Duodenal mucosa (tissue), 2 donors: Measurements from ENCODE around the gene MAU2.
"Not testable (repeated sequence)": the region's sequence is repeated elsewhere in the genome, so short reads cannot be mapped to it uniquely, and the experiment has no call there.

Experiments
- H3K27ac ChIP-seq: one replicate; pipeline ENCODE4 v1.7.0; 2013; ENCODE audit warnings: low read depth, low read length
- H3K27me3 ChIP-seq, 2 donors: one replicate each; pipeline ENCODE4 v1.7.0; 2013; ENCODE audit warnings: low read length in 2 of 2, control low read depth in 1 of 2; ENCODE audit not compliant: insufficient read depth in 2 of 2, control insufficient read depth in 1 of 2
- H3K36me3 ChIP-seq, 2 donors: one replicate each; pipeline ENCODE4 v1.7.0; 2013; ENCODE audit warnings: low read length in 2 of 2, control low read depth in 1 of 2; ENCODE audit not compliant: insufficient read depth in 2 of 2, control insufficient read depth in 1 of 2
- H3K4me1 ChIP-seq, 2 donors: one replicate each; pipeline ENCODE4 v1.7.0; 2013; ENCODE audit warnings: low read length in 2 of 2, control low read depth in 1 of 2; ENCODE audit not compliant: insufficient read depth in 2 of 2, control insufficient read depth in 1 of 2
- H3K4me3 ChIP-seq, 2 donors: one replicate each; pipeline ENCODE4 v1.7.0; 2013; ENCODE audit warnings: low read length in 2 of 2, low read depth in 1 of 2
- H3K9ac ChIP-seq, 2 donors: one replicate each; pipeline ENCODE4 v1.7.0; 2013; ENCODE audit warnings: low read length in 2 of 2, low read depth in 1 of 2
- H3K9me3 ChIP-seq, 2 donors: one replicate each; pipeline ENCODE4 v1.7.0; 2013; ENCODE audit warnings: low read length in 2 of 2, control low read depth in 1 of 2; ENCODE audit not compliant: control insufficient read depth in 1 of 2

The MAU2 gene

DNA sequence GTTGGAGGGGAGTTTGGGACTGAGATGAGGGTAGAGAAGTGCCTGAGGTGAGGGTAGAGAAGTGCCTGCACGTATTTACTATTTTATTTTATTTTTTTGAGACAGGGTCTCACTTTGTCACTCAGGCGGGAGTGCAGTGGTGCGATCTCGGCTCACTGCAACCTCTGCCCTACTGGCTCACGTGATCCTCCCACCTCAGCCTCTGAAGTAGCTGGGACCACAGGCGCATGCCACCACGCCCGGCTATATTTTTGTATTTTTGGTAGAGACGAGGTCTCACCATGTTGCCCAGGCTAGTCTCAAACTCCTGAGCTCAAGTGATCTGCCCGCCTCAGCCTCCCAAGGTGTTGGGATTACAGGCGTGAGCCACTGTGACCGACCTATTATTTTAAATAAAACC lies 69.1 kb downstream of the MAU2 start:
- not testable (repeated sequence) for H3K27me3 ChIP-seq, H3K36me3 ChIP-seq, H3K4me3 ChIP-seq, H3K9ac ChIP-seq, H3K9me3 ChIP-seq, H3K27ac ChIP-seq
- peaks cover 30 to 45% of the 10 kb centered on the region in 2 donors for H3K4me1 ChIP-seq

DNA sequence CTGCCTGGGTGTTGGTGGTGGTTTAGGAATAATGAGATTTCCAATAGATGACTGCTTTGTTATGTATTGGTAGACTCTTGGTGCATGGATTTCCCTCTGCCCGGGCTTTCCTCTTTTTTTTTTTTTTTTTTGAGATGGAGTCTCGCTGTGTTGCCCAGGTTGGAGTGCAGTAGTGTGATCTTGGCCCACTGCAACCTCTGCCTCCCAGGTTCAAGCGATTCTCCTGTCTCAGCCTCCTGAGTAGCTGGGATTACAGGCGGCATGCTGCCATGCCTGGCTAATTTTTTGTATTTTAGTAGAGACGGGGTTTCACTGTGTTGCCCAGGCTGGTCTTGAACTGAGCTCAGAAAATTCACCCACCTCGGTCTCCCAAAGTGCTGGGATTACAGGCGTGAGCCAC lies 73.7 kb downstream of the MAU2 start:
- H3K27ac ChIP-seq, H3K36me3 ChIP-seq, H3K4me3 ChIP-seq, H3K9ac ChIP-seq, H3K27me3 ChIP-seq, H3K9me3 ChIP-seq: not testable (repeated sequence)
- peaks cover 11 to 18% of the 10 kb centered on the region in 2 donors for H3K4me1 ChIP-seq

DNA sequence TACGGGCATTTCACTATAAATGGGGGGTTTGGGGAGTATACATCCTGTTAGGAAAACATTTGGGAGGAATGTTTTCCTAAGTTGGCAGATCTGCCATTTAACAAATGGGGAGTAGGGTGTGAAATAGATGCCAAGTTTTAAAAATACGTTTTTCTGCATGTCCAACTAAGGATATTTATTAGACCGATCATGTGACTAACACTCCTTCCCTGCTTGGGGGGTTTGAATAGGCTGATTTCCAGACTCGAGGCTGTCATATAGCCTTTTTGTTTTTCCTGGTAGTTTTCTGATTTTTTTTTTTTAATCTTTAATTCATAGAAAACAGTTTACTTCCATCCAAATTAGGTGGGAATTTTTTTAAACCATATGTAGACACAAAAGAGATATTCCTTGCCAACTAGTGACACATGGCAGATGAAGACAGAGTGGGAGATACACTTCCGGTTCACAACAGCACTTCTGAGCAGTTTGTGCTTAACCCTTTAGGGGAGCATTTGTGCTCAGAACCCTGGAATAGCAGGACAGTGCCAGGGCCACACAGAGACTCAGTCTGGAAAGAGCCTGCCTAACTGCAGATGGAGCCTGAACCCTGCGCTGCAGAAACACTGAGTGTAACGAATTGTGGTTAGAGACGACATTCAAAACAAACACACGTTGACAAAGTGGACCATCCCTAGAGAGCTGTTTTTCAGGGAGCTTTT lies 79.3 kb downstream of the MAU2 start:
- Histone ChIP-seq H3K9me3 (no peaks in the 10 kb centered on the region), H3K4me1 (peaks cover 2 to 20% of the 10 kb centered on the region in 2 donors), H3K27me3 (no peaks in the 10 kb centered on the region), H3K9ac (no peak overlapping the region), H3K27ac (no peak overlapping the region), H3K4me3 (no peak overlapping the region), H3K36me3 (no peaks in the 10 kb centered on the region)

DNA sequence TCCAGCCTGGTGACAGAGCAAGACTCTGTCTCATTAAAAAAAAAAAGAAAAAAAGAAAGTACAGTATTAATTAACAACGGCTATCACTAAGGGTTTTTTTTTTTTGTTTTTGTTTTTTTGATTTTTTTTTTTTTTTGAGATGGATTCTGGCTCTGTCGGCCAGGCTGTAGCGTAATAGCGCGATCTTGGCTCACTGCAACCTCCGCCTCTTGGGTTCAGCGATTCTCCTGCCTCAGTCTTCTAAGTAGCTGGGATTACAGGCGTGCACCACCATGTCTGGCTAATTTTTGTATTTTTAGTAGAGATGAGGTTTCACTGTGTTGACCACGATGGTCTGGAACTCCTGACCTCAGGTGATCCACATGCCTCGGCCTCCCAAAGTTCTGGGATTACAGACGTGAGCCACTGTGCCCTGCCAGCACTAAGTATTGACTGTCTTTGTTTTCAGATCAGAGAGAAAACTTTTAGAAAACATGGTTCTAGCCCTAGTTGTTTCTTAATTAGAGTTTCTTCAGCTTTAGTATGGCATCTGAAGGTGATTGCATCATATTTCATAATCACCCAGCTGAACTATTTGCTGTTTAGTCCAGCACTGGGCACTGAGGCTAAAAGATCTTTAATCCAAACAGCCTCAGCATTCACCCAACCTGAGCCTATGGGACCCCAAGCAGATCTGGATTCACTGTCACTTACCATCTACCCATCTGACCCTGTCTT lies 82.2 kb downstream of the MAU2 start:
- no peaks in the 10 kb centered on the region for H3K27me3 ChIP-seq
- no peaks in the 10 kb centered on the region for H3K36me3 ChIP-seq
- no peak overlapping the region for H3K9ac ChIP-seq
- H3K4me1 ChIP-seq, result peaks cover 10 to 34% of the 10 kb centered on the region in 2 donors
- no peak overlapping the region for H3K4me3 ChIP-seq
- no peaks in the 10 kb centered on the region for H3K9me3 ChIP-seq
- H3K27ac ChIP-seq, result no peak overlapping the region

DNA sequence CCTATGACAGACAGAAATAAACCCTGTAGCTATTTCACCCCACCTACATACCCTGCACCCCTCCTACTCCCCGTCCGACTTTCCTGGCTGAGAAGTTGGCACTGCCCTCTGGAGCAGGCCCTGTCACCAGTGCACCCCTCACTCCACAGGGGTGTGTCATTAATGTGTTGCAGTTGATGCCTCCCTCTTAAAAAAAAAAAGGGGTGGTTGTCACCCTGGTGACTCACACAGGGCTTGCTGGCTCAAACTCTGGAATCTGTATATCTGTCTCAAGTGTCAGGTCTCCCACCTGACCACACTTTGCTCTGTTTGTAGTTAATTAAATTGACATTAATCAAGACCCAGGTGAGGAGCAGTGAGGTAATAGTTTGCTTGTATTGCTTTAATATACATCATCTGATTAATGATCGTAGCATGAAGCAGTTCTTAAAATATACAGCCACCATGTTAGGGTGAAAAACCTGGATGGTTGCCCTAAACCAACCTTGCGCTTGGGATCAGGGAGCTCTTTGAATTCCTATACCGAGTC lies 82.8 kb downstream of the MAU2 start:
- Histone ChIP-seq H3K27ac (no peak overlapping the region), H3K4me1 (peaks cover 10 to 40% of the 10 kb centered on the region in 2 donors)

DNA sequence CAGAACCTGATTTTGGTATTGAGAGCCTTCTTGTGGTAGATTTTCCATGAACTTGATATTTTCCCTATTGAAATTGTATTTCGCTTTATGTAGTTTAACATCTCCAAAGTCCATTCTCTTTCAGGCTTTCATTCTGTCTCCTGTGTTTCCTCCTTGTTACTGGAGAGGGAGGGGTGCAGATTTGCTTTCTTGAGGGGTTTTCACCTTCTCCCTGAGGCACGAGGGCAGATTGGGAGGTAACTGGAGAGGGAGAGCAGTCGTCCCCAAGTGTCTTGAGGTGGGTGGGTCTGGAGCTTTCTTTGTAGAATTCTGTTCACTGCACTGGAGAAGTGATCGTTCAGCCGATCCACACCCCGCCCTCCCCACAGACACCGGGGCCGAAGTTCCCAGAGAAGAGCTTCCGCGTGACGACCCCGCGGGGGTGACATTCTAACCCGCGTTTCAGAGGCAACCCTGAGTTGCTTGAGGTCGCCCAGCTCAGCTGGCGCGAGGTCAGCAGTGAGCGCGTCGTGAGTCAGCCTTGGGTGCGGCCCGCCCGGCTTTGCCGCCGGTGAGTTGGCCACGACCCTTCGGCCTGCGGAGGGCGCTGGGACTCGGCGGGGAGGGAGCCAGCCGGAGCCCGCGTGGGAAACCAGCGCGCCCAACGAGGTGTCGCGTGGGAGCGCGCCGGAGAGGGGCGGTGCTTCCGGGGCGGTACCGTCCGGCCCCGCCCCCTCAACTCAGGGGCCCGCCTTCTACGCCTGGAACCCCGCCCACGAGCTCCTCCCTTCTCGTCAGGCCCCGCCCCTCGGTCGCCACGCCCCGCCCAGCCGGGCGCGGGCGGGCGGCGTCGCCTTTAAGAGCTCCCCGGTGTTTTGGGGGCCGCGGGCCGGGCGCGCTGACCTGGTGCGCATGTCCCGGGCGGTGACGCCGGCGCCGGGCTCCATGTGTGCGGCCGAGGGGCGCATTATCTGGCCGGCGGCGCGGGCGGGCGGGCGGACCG lies 84.5 kb downstream of the MAU2 start, which contains the start of gene GATAD2A:
TSS of gene GATAD2A (plus strand) at position 797 of the 982 bp plus-strand sequence. CDS start 59,671 bp downstream, outside the sequence.
- Histone ChIP-seq H3K27ac (peak within 1 kb of the TSS; percentile 79), H3K9me3 (no peaks in the 10 kb centered on the region), H3K9ac (peak within 1 kb of the TSS; percentile 74 to 75), H3K36me3 (no peaks in the 10 kb centered on the region), H3K4me1 (peaks cover 25 to 49% of the 10 kb centered on the region in 2 donors), H3K4me3 (peak within 1 kb of the TSS; percentile 72 to 82), H3K27me3 (no peaks in the 10 kb centered on the region)

More for the DNA sequence above, 82.8 kb downstream of the MAU2 start:
- no peak overlapping the region for H3K4me3 ChIP-seq
- H3K9me3 ChIP-seq, result no peaks in the 10 kb centered on the region
- no peaks in the 10 kb centered on the region for H3K27me3 ChIP-seq
- H3K36me3 ChIP-seq, result no peaks in the 10 kb centered on the region
- H3K9ac ChIP-seq, result no peak overlapping the region

DNA sequence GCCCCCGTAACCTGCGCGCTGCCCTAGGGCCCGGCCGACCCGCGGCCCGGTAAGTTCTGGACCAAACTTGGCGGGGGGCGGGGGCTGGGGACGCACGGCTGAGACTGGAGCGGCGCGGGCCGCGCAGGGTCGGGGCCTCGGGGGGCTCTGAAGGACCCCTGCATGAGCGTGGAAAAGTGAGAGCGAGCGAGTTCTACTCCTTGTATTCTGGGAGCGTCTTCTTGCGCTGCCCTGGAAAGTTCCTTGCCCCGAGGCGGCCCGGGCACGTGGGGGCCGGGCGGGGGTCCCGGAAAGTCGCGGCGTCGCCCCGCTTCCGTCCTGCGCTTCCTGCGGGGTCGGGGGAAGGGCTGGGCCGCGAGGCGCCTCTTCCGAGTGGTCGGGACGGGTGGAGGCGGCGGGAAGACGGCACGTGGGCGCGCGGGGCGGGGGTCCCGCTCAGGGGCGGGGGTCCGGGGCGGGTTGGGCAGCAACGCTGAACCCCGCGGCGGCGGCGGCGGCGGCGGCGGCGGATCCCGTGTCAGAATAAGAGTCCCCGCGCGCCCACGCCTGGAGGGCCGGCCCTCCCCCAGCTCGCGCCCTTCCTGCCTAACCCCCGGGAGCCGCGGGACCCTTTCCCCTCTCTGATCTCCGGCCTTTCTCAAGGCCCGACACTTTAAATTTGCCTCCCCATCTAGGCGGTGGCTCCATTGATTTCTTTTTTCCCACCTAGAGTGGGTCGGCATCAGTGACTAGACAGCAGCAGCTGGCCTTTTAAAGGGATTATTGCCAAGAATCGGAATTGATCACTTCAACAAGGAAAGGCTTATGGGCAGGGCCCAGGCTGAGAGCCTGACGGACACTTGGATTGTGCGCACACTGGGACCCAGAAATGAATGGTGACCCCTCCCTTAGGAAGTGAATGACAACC lies 85.6 kb downstream of the MAU2 start:
- Histone ChIP-seq H3K27ac (peak overlapping the region; percentile 76), H3K4me1 (peaks cover 35 to 57% of the 10 kb centered on the region in 2 donors), H3K27me3 (no peaks in the 10 kb centered on the region), H3K4me3 (peak overlapping the region; percentile 72 to 82), H3K9ac (peak overlapping the region; percentile 65 to 74), H3K9me3 (no peaks in the 10 kb centered on the region), H3K36me3 (peaks cover 0 to 4% of the 10 kb centered on the region in 2 donors)

DNA sequence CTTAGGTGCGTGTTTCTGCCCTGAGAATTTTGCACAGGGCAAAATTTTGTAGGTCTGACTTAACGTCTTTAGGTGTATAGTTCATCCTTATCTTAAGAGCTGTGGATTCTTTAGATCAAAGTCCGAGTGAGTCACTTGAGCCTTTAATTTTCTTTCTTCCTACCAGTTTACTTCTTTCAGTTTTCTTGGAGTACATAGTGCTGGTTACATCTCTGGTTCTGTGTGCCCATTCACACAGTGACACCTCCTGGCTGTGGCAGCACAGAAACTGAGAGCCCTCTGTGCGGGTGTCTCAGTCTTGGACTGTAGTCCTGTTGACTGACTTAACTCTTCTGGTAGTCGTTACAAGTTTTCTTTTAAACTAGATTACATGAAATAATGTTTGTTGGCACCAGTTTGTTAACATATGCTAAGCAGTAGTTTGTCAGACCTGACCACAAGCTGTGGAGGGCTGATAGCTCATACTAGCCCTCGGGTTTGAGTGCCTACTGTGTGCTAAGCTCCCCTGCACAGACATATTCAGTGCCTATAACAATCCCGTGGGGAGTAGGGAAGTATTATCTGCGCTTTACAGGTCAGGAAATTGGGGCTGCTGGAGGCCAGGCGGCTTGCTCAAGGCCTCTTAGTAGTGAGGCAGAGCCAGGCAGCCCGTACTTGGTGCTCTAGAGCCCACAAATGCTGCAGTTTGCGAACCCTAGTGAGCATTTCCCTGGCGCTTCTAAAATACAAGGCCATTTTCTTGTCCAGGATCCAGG lies 86.4 kb downstream of the MAU2 start:
- Histone ChIP-seq H3K27me3 (no peaks in the 10 kb centered on the region), H3K9ac (peak overlapping the region; percentile 65 to 74), H3K4me1 (peaks cover 36 to 57% of the 10 kb centered on the region in 2 donors), H3K36me3 (peaks cover 0 to 4% of the 10 kb centered on the region in 2 donors), H3K4me3 (peak overlapping the region; percentile 72 to 82), H3K27ac (peak overlapping the region; percentile 76), H3K9me3 (no peaks in the 10 kb centered on the region)
